HG03575 (cell line): Measurements from ENCODE around the gene TLK1.

ENCODE experiments used
- ATAC-seq: cut with Tn5 transposase; IDR thresholded peaks from one replicate; pipeline ENCODE4 v1.9.1; 2021; ENCODE audit not compliant: unreplicated experiment, insufficient number of reproducible peaks, low FRiP score; ENCODE audit errors: extremely low read depth

Gene TLK1

GRCh38 chr2:170944545-170944944 lies 216.1 kb downstream of the TLK1 start:
- no peak for ATAC-seq

GRCh38 chr2:170943596-170943995 lies 217.1 kb downstream of the TLK1 start:
- ATAC-seq: no peak

- ATAC-seq: no peak
These were observed 217.7 kb downstream of the TLK1 start for GRCh38 chr2:170943041-170943440.

- ATAC-seq: no peak
These were observed 218.1 kb downstream of the TLK1 start for GRCh38 chr2:170942615-170943014.
